Heart left ventricle (tissue), 13 donors: ENCODE data around the gene ELAVL3.

ENCODE experiments used
- POLR2A ChIP-seq, 2 donors: fragments of 450-650 bp; IDR thresholded peaks; one replicate each; pipeline ENCODE4 v1.6.1; 2017; ENCODE audit warnings: antibody characterized with exemption in 2 of 2, mild to moderate bottlenecking in 2 of 2, moderate library complexity in 2 of 2
- TF ChIP-seq, protein P1 (sequence below), 12 donors: fragments of 200-600 bp; sonication (generic) in 4 of 12; IDR thresholded peaks; one replicate each; pipeline versions ENCODE4 v1.5.0 to v1.8.0; 2018 to 2022; ENCODE audit warnings: antibody characterized with exemption in 12 of 12, mild to moderate bottlenecking in 5 of 12
- donor health status: ischemic (EF 13 %, LVEDD 7.1; RV severe dilation, severe dysfunction).
- donor health status: DM: no; HTN: yes; CAD: no.
- donor health status: DM: no; HTN: no; CAD: no.
- donor health status: ischemic (EF 25% LVEDD 6.9; RV normal size, moderate dysfunction).
- donor health status: ischemic (EF 25% LVEDD 5.7; RV mildly dilated, moderate dysfunction).
- donor health status: ischemic (EF 35%, LVEDD 5.7; RV mildly dilated, moderate dysfunction).
- donor health status: nonischemic (EF 11% LVEDD 7.7; RV severe dilation, severe dysfunction).
- donor health status: DM: yes; HTN: yes; CAD: no.
- donor health status: PGD.
- donor health status: ischemic (EF 29% LVEDD 5.4; RV normal size, mild dysfunction).
- donor health status: nonischemic (EF 23%, LVEDD 6.1; RV moderate dilation, normal function).

DNA sequence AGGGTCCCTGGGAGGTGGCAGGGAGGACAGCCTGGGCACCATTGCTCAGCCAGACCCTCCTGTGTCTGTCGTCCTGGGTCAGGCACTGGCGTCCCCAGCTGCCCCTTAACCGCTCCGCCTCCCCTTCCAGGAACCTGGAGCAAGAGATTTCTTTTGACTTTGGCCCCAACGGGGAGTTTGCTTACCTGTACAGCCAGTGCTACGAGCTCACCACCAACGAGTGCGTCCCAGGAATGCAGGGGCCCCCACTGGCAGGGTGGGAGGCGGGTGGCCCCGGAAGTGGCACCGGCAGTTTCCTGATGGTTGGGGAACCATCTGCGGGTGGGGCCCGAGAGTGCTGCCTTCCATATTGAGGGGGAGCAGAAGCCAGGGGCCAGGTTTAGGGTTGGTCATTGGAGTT is 32.4 kb downstream of the ELAVL3 start:
- TF ChIP-seq, protein P1, sequence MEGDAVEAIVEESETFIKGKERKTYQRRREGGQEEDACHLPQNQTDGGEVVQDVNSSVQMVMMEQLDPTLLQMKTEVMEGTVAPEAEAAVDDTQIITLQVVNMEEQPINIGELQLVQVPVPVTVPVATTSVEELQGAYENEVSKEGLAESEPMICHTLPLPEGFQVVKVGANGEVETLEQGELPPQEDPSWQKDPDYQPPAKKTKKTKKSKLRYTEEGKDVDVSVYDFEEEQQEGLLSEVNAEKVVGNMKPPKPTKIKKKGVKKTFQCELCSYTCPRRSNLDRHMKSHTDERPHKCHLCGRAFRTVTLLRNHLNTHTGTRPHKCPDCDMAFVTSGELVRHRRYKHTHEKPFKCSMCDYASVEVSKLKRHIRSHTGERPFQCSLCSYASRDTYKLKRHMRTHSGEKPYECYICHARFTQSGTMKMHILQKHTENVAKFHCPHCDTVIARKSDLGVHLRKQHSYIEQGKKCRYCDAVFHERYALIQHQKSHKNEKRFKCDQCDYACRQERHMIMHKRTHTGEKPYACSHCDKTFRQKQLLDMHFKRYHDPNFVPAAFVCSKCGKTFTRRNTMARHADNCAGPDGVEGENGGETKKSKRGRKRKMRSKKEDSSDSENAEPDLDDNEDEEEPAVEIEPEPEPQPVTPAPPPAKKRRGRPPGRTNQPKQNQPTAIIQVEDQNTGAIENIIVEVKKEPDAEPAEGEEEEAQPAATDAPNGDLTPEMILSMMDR (IDR thresholded peaks at IDR 0.05), result no peak
- TF ChIP-seq POLR2A (IDR thresholded peaks at IDR 0.05), result no peak
